HG02973 (cell line): ENCODE data around the gene ASTN2.
"Not testable (repeated sequence)": the region's sequence is repeated elsewhere in the genome, so short reads cannot be mapped to it uniquely, and the experiment has no call there.

ENCODE experiments used
- ATAC-seq: cut with Tn5 transposase; IDR thresholded peaks from one replicate; pipeline ENCODE4 v1.9.1; 2021; ENCODE audit warnings: moderate library complexity; ENCODE audit not compliant: unreplicated experiment

The ASTN2 gene

DNA sequence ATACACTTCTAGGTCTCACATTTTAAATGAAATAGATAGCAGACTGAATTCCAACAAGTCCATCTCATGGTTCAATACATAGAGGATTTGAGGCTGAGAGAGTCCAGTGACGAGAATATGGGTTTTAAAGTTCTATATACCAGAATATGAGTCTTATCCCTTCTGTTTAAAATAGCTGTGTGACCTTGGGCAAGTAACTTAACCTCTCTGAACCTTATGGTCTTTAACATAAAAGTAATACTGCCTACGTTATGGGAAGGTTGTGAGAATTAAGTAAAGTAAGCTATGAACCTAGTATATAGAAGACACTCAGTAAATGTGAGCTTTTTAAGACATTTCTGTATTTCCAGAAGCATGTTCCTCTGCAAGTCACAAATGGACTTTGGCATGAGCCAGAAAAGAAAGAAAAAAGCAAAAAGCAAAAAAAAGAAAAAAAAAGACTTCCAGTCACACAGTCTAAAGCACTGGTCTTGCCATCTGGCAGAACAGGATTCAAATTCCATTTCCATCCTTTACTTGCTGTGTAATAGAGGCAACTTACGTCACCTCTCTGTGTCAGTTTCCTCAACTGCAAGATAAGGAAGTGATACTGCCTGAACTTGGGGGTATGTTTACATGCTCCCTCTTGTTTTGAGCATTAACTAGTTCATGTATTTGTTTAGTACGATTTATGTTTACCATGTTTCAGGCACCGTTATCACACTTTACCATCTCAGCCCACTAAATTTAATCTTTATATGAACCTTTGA lies 479.5 kb downstream of the ASTN2 start:
- ATAC-seq = no peak

GRCh38 chr9:116934131-116934530 lies 480.7 kb downstream of the ASTN2 start:
- ATAC-seq = no peak

DNA sequence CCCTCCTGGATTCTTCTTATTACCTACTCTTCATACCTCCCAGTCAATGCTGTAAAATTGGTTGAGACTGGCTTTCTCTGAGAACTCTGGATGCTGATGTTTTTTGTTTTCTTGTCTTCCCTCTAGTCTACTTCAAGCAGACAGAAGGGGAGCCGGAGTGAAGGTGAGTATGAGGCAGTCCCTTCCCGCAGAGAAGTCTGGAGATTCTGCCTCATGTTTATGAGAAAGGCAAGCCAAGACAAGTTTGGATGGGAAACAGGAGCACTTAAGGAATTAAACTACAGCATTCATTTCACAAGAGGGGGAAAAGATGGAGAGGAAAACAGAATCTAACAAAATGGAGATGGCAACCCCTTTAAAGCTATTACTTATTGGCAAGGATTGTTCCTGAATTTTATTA lies 481.6 kb downstream of the ASTN2 start:
- ATAC-seq = no peak

DNA sequence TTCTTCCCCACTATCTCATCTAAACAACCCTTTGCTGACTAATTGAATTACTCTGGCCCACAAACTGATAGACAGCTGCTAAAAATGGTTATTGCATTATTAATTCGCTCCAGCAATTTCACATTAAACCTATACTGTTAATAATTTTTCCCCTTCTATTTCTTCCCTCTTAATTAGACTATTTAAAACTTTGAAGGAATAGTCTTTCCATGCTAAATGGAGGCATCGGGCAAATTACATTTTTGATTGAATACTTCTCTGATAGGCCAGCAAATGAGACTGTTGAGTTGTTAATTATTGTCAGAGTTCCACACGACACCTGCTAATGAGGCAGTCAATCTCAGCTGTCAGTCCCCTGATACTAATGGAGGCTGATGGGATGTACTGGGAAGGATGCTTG lies 485.2 kb downstream of the ASTN2 start:
- no peak for ATAC-seq

DNA sequence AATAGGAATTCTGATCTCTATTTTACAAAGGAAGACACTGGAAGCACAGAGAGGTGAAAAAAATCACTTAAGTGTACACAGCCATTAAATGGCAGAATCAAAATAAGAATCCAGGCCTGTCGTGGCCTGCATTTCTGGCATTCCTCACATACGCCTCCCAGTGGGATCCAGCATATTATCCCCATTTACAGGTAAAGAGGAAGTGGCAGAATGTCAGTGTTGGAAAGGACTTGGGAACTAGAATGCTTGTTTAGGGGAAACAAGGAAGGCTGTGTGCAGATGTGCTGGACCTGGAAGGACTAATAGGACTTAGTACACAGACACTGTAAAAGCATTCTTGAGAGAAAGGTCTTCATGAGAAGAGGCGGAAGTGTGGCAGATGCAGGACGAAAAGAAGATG lies 486.0 kb downstream of the ASTN2 start:
- ATAC-seq = no peak

- no peak for ATAC-seq
Observed at GRCh38 chr9:116928289-116928688, 486.6 kb downstream of the ASTN2 start.

GRCh38 chr9:116927726-116928125 lies 487.1 kb downstream of the ASTN2 start:
- ATAC-seq = no peak

DNA sequence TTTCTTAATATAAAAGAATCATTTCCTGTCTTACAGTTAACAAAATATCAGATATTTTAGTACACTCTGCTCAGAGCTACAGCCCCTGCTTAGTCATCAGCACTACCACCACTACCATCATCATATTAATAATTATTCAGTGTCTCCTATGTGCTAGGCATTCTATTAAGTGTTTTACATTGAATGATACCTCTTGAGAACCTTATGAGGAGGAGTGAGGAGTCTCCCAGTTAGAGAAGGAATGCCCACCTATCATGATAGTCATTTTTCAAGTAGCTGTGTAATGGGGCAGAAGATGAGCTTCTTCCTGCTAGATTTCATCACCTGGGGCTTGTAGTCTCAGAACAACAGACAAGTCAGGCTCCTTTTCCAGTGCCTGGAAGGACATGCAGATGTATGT lies 489.7 kb downstream of the ASTN2 start:
- no peak for ATAC-seq

DNA sequence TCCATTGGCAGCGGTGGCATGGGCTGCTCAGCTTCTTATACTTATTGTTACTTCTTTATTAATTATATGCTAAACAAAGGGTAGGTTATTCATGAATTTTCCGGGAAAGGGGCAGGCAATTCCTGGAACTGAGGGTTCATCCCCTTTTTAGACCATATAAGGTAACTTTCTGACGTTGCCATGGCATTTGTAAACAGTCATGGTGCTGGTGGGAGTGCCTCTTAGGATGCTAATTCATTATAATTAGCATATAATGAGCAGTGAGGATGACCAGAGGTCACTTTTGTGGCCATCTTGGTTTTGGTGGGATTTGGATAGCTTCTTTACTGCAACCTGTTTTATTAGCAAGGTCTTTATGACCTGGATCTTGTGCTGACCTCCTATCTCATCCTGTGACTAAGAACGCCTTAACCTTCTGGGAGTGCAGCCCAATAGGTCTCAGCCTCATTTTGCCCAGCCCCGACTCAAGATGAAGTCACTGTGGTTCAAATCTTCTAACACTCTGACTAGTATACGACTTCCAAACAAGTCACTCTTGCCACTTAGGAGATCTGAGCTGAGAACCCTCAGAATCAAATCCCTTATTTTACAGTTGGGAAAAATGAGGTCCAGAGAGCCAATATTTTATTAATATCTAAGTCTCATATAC lies 490.3 kb downstream of the ASTN2 start:
- no peak for ATAC-seq

DNA sequence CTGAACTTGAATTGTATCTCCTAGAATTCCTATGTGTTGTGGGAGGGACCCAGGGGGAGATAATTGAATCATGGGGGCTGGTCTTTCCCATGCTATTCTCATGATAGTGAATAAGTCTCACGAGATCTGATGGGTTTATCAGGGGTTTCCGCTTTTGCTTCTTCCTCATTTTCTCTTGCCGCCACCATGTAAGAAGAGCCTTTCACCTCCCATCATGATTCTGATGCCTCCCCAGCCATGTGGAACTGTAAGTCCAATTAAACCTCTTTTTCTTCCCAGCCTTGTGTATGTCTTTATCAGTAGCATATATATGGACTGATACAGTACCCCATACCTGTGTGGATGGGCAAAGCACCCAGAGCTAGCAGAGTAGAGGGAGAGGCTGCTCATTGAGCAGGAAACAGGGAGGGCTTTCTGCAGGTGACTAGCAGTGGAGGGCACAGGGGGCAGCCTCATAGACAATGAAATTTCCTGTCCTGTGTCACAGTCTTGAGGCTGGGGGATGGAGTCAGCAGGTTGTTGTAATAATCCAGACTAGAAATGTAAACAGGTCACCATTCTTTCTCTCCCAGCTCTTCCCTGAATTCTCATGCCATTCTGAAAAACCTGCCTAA lies 496.9 kb downstream of the ASTN2 start:
- ATAC-seq = not testable (repeated sequence)

GRCh38 chr9:116913536-116913935 lies 501.3 kb downstream of the ASTN2 start:
- ATAC-seq = no peak

- ATAC-seq = no peak
Observed at GRCh38 chr9:116910201-116910600, 504.7 kb downstream of the ASTN2 start.

DNA sequence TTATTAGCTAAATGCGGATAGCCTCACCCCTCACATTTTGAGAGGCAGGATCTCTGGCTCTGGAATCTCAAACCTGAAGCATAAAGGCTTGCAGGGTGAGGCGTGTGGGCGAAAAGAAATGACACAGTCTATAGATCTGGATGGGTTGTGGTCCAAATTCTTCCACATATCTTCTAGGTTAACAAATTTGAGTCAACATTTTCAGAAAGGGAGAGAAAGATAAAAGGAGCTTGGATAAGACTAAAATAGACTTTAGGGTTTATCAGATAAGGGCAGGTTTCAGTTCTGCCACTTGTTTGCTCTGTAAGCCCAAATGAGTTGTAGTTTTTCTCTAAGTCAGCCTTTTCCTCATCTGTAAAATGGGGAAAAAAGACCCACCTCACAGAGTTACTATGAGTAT lies 506.9 kb downstream of the ASTN2 start:
- no peak for ATAC-seq

DNA sequence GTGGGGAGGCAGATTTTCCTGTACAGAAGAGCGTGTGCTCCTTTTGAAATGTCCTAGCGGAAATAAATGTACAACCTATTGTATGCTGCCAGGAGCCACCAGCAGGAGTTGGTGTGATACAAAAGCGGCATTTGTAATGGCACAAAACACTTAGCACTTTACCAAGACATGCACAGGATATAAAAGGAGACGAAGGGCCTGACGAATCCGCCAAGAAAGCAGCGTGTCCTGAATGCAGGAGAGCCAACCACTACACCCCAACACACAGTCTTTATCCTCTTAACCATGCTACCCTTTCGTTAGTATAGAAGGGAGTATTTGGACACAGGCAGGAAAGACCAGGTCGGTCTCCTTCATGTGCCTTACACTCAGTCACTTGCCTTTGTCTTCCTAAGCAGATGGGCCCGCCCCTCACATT lies 509.7 kb downstream of the ASTN2 start:
- no peak for ATAC-seq

DNA sequence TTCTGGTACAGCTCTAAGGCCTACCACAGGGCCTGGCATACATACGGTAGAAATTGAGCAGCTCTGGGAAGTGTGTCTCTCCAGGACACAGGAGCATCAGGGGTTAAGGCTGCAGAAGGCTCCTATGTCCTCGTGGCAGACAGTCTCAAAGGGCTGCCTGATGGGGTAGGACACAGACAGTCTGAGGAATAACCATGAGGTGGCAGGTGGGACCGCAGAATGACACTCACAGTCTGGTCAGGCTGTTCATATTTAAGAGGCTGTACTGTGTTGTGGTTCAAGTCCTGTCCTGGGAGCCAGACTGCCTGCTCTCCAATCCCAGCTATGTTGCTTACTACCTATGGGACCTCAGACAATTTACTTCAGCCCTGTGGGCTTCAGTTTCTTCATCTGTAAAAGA lies 510.7 kb downstream of the ASTN2 start:
- no peak for ATAC-seq

DNA sequence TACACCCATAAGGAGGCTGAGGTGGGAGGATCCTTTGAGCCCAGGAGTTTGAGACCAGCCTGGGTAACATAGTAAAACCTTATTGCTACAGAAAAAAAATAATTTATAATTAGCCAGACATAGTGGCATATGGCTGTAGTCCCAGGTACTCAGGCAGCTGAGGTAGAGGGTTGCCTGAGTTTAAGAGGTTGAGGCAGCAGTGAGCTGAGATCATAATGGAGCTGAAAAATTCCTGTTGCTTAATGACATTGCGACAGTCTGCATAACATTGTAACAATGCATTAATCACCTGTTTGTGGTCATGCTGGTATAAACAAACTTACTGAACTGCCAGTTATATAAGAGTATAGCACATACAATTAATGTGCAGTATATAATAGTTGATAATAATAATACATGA lies 513.6 kb downstream of the ASTN2 start:
- ATAC-seq = no peak

- ATAC-seq = no peak
Observed at GRCh38 chr9:116900543-116900942, 514.3 kb downstream of the ASTN2 start.

DNA sequence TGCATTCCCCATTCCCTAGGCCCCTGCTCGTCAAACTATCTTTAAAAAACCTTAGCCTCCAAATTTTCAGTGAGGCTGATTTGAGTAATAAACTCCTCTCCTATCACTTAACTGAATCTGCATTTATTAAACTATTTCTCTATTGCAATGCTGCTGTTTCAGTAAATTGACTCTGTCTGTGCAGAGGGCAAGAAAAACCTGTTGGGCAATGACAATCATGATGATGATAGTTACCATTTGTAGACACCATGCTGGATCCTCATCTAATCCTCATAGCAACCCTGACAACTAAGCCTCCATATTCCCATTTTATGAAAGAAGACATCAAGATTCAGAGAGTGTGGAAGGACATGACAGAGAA lies 514.9 kb downstream of the ASTN2 start:
- ATAC-seq = no peak

DNA sequence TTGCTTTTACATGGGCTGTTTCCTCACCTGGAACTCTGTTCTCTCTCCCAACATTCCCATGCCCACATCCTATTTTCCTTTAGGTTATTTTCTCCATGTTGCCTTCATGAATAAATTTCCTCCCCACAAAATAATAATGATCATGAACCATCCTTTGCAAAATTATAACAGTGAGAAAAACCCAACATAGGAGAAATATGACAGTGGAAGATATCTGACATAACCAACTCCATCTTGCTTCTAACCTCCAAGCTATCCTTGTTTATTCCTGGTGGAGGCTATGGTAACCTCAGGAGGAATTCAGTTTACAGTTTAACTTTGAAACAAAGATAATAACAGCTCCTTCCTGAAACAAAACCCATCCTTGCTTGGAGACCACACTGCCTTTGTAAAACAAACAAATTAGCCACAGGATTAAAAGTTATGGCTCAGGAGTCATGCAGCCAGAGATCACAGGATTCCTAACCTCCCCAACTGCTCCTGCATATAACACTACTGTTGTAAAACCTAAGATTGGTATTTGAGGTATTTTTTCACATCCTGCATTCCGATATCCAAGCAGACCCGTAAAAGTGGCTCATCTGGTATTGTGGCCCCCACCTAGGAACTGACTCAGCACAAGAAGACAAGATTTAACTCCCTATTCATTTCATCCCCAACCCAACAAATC lies 515.4 kb downstream of the ASTN2 start:
- ATAC-seq = no peak

DNA sequence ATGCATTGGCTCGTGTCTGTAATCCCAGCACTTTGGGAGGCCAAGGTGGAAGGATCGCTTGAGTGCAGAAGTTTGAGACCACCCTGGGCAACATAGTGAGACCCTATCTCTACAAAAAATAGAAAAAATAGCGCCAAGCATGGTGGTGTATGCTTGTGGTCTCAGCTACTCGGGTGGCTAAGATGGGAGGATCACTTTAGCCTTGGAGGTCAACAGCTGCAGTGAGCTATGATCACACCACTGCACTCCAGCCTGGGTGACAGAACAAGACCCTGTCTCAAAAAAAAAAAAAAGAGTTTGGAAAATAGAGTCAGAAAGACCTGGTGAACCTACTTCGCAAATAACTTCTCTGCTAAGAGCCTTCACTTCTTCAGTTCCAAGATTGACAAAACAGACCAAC lies 516.7 kb downstream of the ASTN2 start:
- not testable (repeated sequence) for ATAC-seq

- ATAC-seq = no peak
Observed at GRCh38 chr9:116897201-116897600, 517.7 kb downstream of the ASTN2 start.

GRCh38 chr9:116895961-116896360 lies 518.9 kb downstream of the ASTN2 start:
- ATAC-seq = no peak
